Measurements from ENCODE around the gene UBE2D1.
"Not testable (repeated sequence)": the region's sequence is repeated elsewhere in the genome, so short reads cannot be mapped to it uniquely, and the experiment has no call there.

The UBE2D1 gene

DNA sequence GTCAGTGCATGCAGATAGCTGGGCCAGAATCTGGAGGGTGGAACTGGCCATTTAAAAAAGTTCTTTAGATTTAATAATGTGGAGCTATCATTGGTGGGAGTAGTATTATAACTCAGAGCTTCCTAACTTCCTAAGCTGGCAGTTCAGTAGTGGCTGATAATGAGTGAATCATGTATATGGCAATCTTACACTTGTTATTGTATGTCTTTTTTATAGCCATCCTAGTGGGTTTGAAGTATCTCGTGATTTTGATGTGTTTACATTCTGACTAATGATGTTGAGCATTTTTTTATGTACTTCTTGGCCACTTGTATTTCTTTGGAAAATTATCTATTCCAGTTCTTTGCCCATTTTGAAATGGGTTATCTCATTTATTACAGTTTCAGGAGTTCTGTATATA, 65.8 kb downstream of the UBE2D1 start:
- no peak for DNase-seq (ENCODE audit: extremely low spot score)
- ChIA-PET CTCF (interaction anchor here (1.7 to 2.7 kb wide), 3 partner anchors 14 to 101 kb away, joined by 4 to 7 read pairs (median 7); partner anchors contain the start of gene TFAM), POLR2A (no interaction called here)
- no peak for TF ChIP-seq CTCF (IDR thresholded peaks at IDR 0.05; ENCODE audit: control extremely low read depth, extremely low read depth, low read depth, missing control alignments)

DNA sequence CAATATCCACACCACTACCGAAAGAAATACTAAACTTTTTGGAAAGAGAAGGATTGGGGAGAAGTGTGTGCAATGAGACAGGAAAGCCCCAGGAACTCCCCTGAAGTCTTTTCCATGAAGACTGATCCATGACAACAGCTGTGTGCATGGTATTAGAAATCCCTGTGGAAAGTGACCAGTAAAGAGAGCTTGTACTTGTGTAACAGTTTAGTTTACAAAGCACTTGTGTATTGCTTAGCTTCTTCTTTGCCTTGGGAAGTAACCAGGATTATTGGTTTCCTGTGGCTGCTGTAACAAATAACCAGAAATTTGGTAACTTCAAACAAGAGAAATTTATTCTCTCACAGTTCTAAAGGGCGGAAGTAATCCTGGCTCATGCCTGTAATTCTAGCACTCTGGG, 69.2 kb downstream of the UBE2D1 start:
- no peak for TF ChIP-seq CTCF (IDR thresholded peaks at IDR 0.05; ENCODE audit: control extremely low read depth, extremely low read depth, low read depth, missing control alignments)
- POLR2A ChIA-PET = no interaction called here
- DNase-seq (ENCODE audit: extremely low spot score) = no peak
- CTCF ChIA-PET = interaction anchor here (0.8 kb wide), 1 partner anchor 11 kb away, joined by 4 read pairs; no protein-coding TSS in a partner anchor

DNA sequence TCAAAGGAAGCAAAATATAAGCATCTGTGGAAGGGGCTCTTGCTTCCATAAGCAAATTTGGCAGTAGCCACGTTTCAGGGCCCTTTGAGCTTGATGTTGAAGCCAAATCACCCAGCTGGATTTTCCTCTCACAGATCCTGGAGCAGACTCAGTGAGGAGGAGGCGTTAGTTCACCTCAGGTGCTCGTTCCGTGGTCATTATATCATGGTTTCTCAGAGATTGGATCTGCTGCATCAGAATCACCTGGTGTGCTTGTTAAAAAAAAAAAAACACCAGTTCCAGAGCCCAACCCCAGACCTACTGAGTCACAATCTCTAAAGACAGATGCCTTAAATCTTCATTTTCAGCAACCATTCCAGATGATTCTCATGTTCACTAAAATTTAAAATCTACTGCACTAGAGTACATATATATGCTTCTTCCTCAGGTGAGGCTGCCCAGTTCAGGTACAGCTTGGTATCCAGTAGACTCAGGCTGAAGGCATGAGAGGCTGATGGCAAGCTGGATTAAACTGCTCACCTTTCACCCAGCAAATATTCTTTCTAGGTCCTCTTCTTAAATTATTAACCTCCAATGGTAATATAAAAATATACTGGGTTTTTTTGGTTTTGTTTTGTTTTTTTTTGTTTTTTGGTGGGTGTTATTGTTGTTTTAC, 75.3 kb downstream of the UBE2D1 start:
- POLR2A ChIA-PET = no interaction called here

DNA sequence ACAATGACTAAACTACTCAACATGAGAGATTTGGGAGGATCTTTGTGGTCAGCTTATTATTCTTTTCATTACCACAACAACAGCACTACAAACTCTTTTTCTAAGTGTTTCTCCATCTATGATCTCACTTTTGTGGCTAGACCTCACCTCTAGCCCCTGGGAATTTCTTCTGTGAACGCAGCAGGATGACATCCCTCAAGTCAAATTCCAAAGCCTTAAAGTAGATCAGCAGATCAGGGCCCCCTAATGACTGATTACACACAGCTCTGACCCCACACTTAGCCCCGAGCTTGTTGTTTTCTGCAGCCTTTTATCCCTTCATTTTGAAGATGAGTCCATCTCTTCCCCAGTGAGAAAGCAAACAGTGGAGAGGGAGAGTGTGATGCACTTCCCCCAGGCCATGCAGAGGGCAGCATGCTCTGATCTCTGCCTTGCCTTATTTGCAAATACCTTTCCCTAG, 77.7 kb downstream of the UBE2D1 start:
- ChIA-PET CTCF (no interaction called here), POLR2A (no interaction called here)
- no peak for TF ChIP-seq CTCF (IDR thresholded peaks at IDR 0.05; ENCODE audit: control extremely low read depth, extremely low read depth, low read depth, missing control alignments)
- no peak for DNase-seq (ENCODE audit: extremely low spot score)

More for the DNA sequence above, 75.3 kb downstream of the UBE2D1 start:
- CTCF ChIA-PET = interaction anchor here (1.3 kb wide), 1 partner anchor 13 kb away, joined by 4 read pairs; no protein-coding TSS in a partner anchor
- no peak for DNase-seq (ENCODE audit: extremely low spot score)
- no peak for TF ChIP-seq CTCF (IDR thresholded peaks at IDR 0.05; ENCODE audit: control extremely low read depth, extremely low read depth, low read depth, missing control alignments)

GRCh38 chr10:58414270-58415041, 79.7 kb downstream of the UBE2D1 start:
- ChIA-PET CTCF (interaction anchor here (0.7 to 2.2 kb wide), 5 partner anchors 11 to 119 kb away, joined by 3 to 7 read pairs (median 4); no protein-coding TSS in a partner anchor), POLR2A (no interaction called here)
- no peak for DNase-seq (ENCODE audit: extremely low spot score)
- no peak for TF ChIP-seq CTCF (IDR thresholded peaks at IDR 0.05; ENCODE audit: control extremely low read depth, extremely low read depth, low read depth, missing control alignments)

- TF ChIP-seq CTCF (IDR thresholded peaks at IDR 0.05; ENCODE audit: control extremely low read depth, extremely low read depth, low read depth, missing control alignments) = no peak
- POLR2A ChIA-PET = no interaction called here
- DNase-seq (ENCODE audit: extremely low spot score) = no peak
- CTCF ChIA-PET = interaction anchor here (1.7 to 2.2 kb wide), 2 partner anchors 15 to 36 kb away, joined by 5 to 7 read pairs; no protein-coding TSS in a partner anchor
Measured at GRCh38 chr10:58415757-58416156, 81.0 kb downstream of the UBE2D1 start.

- CTCF ChIA-PET; DNase-seq (ENCODE audit: extremely low spot score); POLR2A ChIA-PET: not testable (repeated sequence)
Measured at GRCh38 chr10:58417902-58418301, 83.1 kb downstream of the UBE2D1 start.
